ENCODE data around the gene ZEB1. TPM values are rescaled to one million over a fixed set of nuclear protein-coding genes. Genes with fewer than 3 reads are reported as not detected.

Gene ZEB1
- total and polyA plus RNA-seq, 2 experiments from 2014 or later, result 19.1 to 37.3 TPM

DNA sequence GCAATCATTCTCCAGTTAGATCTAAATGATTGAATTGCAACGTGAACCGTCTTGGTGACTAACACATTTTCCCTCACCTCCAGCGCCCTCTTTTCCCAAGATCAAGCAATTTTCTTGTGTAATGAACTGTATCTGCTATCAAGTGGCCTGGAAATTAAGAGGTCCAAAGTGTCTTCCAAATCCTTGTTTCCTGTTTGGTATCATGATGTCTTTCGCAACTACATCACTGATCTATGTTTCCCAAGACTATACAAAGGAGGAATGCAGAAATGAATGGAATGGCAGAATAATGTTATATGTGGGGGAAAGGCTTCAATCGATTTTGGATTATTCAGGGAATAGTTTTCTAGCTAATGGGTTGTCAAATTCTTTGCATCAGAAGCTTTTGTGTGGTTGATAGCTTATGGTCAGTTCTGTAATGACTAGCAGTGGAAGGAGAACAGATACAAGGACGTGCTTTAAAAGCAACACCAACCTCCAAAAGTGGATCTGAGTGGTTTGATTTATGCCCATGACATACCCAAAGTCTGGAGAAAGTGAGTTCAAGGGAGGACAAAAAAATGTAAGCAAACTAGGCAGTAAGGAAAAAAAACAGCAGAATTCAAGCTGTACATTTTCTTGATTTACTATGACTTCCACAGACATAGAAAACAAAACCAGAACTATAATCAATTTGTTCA is 14.6 kb upstream of the ZEB1 start:
- peak in 1 of 2 donors; percentile 52 for DNase-seq (ENCODE audit: low read depth in 1 of 2, low spot score in 1 of 2)
- H3K4me3 ChIP-seq, result no peak overlapping the region
- TF ChIP-seq, protein P1, sequence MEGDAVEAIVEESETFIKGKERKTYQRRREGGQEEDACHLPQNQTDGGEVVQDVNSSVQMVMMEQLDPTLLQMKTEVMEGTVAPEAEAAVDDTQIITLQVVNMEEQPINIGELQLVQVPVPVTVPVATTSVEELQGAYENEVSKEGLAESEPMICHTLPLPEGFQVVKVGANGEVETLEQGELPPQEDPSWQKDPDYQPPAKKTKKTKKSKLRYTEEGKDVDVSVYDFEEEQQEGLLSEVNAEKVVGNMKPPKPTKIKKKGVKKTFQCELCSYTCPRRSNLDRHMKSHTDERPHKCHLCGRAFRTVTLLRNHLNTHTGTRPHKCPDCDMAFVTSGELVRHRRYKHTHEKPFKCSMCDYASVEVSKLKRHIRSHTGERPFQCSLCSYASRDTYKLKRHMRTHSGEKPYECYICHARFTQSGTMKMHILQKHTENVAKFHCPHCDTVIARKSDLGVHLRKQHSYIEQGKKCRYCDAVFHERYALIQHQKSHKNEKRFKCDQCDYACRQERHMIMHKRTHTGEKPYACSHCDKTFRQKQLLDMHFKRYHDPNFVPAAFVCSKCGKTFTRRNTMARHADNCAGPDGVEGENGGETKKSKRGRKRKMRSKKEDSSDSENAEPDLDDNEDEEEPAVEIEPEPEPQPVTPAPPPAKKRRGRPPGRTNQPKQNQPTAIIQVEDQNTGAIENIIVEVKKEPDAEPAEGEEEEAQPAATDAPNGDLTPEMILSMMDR (IDR thresholded peaks at IDR 0.05; ENCODE audit: low read depth, low read length), result no peak
- H3K27ac ChIP-seq, result no peak overlapping the region
- H3K36me3 ChIP-seq, result no peaks in the 10 kb centered on the region
- H3K4me1 ChIP-seq (ENCODE audit: low read depth), result no peaks in the 10 kb centered on the region
- H3K27me3 ChIP-seq, result no peaks in the 10 kb centered on the region
- no peaks in the 10 kb centered on the region for H3K9me3 ChIP-seq (ENCODE audit: low read depth)

DNA sequence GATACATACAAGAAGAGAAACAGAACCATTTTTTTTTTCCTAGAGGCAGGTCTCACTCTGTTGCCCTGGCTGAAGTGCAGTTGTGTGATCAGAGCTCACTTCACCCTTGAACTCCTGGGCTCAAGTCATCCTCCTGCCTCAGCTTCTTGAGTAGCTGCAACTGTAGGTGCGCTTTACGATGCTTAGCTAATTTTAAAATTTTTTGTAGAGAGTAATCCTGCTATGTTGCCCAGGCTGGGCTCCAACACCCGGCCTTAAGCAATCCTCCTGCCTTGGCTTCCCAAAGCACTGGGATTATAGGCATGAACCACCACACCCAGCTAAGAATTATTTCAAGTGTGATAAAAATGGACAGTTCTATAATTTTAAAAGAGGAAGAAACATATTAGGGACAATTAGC is 5.6 kb upstream of the ZEB1 start:
- no peak overlapping the region for H3K27ac ChIP-seq
- TF ChIP-seq, protein P1 (IDR thresholded peaks at IDR 0.05; ENCODE audit: low read depth, low read length), result no peak
- peaks cover 6% of the 10 kb centered on the region for H3K4me1 ChIP-seq (ENCODE audit: low read depth)
- no peaks in the 10 kb centered on the region for H3K27me3 ChIP-seq
- H3K4me3 ChIP-seq, result no peak overlapping the region
- H3K36me3 ChIP-seq, result no peaks in the 10 kb centered on the region
- H3K9me3 ChIP-seq (ENCODE audit: low read depth), result no peaks in the 10 kb centered on the region
- DNase-seq (ENCODE audit: low read depth in 1 of 2, low spot score in 1 of 2), result no peak

DNA sequence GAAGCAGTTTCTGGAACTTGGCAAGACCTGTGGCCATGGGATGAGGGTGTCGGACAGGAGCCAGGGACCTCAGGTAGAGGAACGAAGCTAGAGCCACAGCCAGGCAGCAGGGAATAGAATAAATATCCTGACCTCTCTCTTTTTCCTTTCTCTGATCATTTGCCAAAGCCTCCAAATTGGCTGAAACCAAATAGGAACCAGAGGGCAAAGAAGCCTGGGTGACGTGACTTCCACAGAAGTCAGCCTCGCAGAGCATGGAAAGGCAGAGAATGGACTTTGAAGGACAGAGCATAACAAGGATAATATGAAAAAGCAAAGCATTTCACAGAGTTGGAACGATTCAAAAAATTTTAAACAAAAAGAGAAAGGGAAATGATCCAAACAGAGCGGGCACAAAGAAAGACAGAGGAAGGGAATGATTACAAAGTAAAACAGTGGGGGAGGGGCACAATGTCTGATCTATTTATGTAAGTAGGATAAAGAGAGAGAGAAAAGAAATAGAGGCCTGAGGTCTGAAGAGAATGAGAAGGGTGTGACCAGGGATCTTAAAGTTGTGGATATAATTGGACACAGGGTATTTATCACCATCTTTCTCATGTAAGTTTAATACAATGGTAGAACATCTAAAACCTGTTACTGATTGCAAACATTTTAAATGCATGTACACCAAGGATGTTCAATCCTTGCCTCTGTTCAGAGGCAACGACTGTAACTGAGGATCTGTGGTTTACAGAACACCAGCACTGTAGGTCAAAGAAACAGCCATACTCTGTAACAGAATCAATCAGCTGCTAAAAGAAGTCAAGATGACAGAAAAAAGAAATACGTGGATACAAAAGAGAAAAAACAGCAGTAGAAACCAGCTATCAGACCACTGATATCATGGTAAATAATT is 4.5 kb upstream of the ZEB1 start:
- H3K36me3 ChIP-seq, result no peaks in the 10 kb centered on the region
- no peaks in the 10 kb centered on the region for H3K27me3 ChIP-seq
- H3K4me1 ChIP-seq (ENCODE audit: low read depth), result peaks cover 6% of the 10 kb centered on the region
- no peak overlapping the region for H3K4me3 ChIP-seq
- peak in 1 of 2 donors; percentile 20 for DNase-seq (ENCODE audit: low read depth in 1 of 2, low spot score in 1 of 2)
- TF ChIP-seq, protein P1 (IDR thresholded peaks at IDR 0.05; ENCODE audit: low read depth, low read length), result no peak
- no peak overlapping the region for H3K27ac ChIP-seq
- H3K9me3 ChIP-seq (ENCODE audit: low read depth), result no peaks in the 10 kb centered on the region

DNA sequence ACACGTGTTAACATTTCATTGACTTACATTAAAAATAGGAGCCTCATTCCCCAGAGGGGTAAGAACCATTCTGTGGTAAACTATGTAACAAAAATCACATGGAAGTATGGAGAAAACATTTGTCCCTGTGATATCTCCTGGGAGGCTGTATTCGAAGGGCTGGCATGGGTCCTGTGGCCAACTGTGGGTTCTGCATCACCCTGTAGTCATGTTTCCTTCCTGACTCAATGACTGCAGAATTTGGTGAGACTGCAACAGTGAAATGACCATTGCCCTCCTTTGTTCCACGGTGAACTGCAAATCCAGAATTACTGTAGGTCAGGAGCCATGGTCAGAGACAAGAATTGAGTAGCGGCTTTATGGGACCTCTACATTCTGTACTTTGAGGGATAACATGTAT is 3.6 kb upstream of the ZEB1 start:
- Histone ChIP-seq H3K27me3 (no peaks in the 10 kb centered on the region), H3K36me3 (no peaks in the 10 kb centered on the region), H3K4me3 (no peak overlapping the region), H3K27ac (no peak overlapping the region), H3K4me1 (ENCODE audit: low read depth) (peaks cover 6% of the 10 kb centered on the region), H3K9me3 (ENCODE audit: low read depth) (no peaks in the 10 kb centered on the region)
- TF ChIP-seq, protein P1 (IDR thresholded peaks at IDR 0.05; ENCODE audit: low read depth, low read length), result no peak
- DNase-seq (ENCODE audit: low read depth in 1 of 2, low spot score in 1 of 2), result peak in 1 of 2 donors; percentile 49

DNA sequence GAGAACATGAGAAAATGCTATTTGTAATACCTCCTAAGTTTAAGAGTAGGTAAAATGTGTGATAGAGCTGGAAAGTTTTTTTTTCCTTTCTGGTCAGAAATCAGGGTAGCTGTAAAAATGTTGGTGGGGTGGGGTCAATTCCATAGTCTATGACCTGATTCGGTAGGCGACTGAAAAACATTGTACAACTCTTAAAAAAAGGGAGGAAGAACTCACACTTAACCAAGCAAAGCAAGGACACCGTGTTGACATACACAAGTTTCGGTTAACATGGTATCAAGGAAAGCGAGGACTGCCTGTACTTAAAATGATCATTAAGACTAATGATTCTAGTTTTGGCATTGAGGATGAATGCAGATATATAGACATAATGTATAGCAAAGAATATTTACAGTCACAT is 1.8 kb upstream of the ZEB1 start:
- TF ChIP-seq, protein P1 (IDR thresholded peaks at IDR 0.05; ENCODE audit: low read depth, low read length), result no peak
- Histone ChIP-seq H3K36me3 (no peaks in the 10 kb centered on the region), H3K9me3 (ENCODE audit: low read depth) (no peaks in the 10 kb centered on the region), H3K4me3 (no peak overlapping the region), H3K4me1 (ENCODE audit: low read depth) (peaks cover 13% of the 10 kb centered on the region), H3K27me3 (peaks cover 12% of the 10 kb centered on the region), H3K27ac (no peak overlapping the region)
- DNase-seq (ENCODE audit: low read depth in 1 of 2, low spot score in 1 of 2), result no peak
